ENCODE measurements around the gene PSTPIP2.
"Not testable (repeated sequence)": the region's sequence is repeated elsewhere in the genome, so short reads cannot be mapped to it uniquely, and the experiment has no call there.

Gene PSTPIP2

GRCh38 chr18:46001892-46002291, 70.2 kb downstream of the PSTPIP2 start:
- H3K4me3 ChIP-seq (ENCODE audit: low read length) = no peak overlapping the region
- TF ChIP-seq CTCF (conservative IDR thresholded peaks at IDR 0.05; ENCODE audit: low read length) = no peak
- no peak for DNase-seq (ENCODE audit: low read depth)

- no peak for TF ChIP-seq CTCF (conservative IDR thresholded peaks at IDR 0.05; ENCODE audit: low read length)
Measured at GRCh38 chr18:46001074-46001473, 71.0 kb downstream of the PSTPIP2 start.

GRCh38 chr18:45999536-45999935, 72.5 kb downstream of the PSTPIP2 start:
- DNase-seq (ENCODE audit: low read depth) = no peak
- no peak overlapping the region for H3K4me3 ChIP-seq (ENCODE audit: low read length)
- TF ChIP-seq CTCF (conservative IDR thresholded peaks at IDR 0.05; ENCODE audit: low read length) = no peak

More at GRCh38 chr18:46001074-46001473, 71.0 kb downstream of the PSTPIP2 start:
- no peak overlapping the region for H3K4me3 ChIP-seq (ENCODE audit: low read length)
- no peak for DNase-seq (ENCODE audit: low read depth)

- H3K4me3 ChIP-seq (ENCODE audit: low read length) = no peak overlapping the region
- no peak for DNase-seq (ENCODE audit: low read depth)
- no peak for TF ChIP-seq CTCF (conservative IDR thresholded peaks at IDR 0.05; ENCODE audit: low read length)
Measured at GRCh38 chr18:45998244-45998643, 73.8 kb downstream of the PSTPIP2 start.

GRCh38 chr18:45997700-45998151, 74.3 kb downstream of the PSTPIP2 start:
- DNase-seq (ENCODE audit: low read depth) = no peak
- no peak overlapping the region for H3K4me3 ChIP-seq (ENCODE audit: low read length)
- TF ChIP-seq CTCF (conservative IDR thresholded peaks at IDR 0.05; ENCODE audit: low read length) = no peak

- no peak overlapping the region for H3K4me3 ChIP-seq (ENCODE audit: low read length)
- TF ChIP-seq CTCF (conservative IDR thresholded peaks at IDR 0.05; ENCODE audit: low read length) = no peak
- DNase-seq (ENCODE audit: low read depth) = no peak
Measured at GRCh38 chr18:45995461-45995860, 76.6 kb downstream of the PSTPIP2 start.

GRCh38 chr18:45993438-45993837, 78.6 kb downstream of the PSTPIP2 start:
- no peak for TF ChIP-seq CTCF (conservative IDR thresholded peaks at IDR 0.05; ENCODE audit: low read length)
- no peak overlapping the region for H3K4me3 ChIP-seq (ENCODE audit: low read length)
- peak; percentile 89 for DNase-seq (ENCODE audit: low read depth)

GRCh38 chr18:45992527-45992926, 79.5 kb downstream of the PSTPIP2 start:
- H3K4me3 ChIP-seq (ENCODE audit: low read length) = not testable (repeated sequence)
- DNase-seq (ENCODE audit: low read depth) = peak; percentile 58

Measured in AG10803 (cell line).